Stimulated activated CD8-positive, alpha-beta memory T cell treated with anti-CD3 and anti-CD28 coated beads, Interleukin-7, amount 100 ng/mL, for 48 hours (primary cell): ENCODE results near the gene TMEM245.
"Not testable (repeated sequence)": the region's sequence is repeated elsewhere in the genome, so short reads cannot be mapped to it uniquely, and the experiment has no call there.

Source experiments
- DNase-seq, 2 donors: peaks; one replicate each; pipeline ENCODE4 v3.0.0-alpha.2; 2020; ENCODE audit warnings: low read depth in 1 of 2; ENCODE audit errors: extremely low read depth in 1 of 2

The TMEM245 gene

GRCh38 chr9:109133533-109133932 is 13.8 kb upstream of the TMEM245 start:
- DNase-seq = no peak

- DNase-seq = no peak
Measured at GRCh38 chr9:109132567-109133021, 12.8 kb upstream of the TMEM245 start.

- no peak for DNase-seq
Measured at GRCh38 chr9:109129470-109130197, 9.9 kb upstream of the TMEM245 start.

- not testable (repeated sequence) for DNase-seq
Measured at GRCh38 chr9:109126671-109127070, 6.9 kb upstream of the TMEM245 start.

GRCh38 chr9:109124121-109124520 is 4.4 kb upstream of the TMEM245 start:
- DNase-seq = no peak

GRCh38 chr9:109122726-109123621 is 3.2 kb upstream of the TMEM245 start:
- no peak for DNase-seq

- no peak for DNase-seq
Measured at GRCh38 chr9:109121232-109121796, 1.6 kb upstream of the TMEM245 start.

- DNase-seq = no peak
Measured at GRCh38 chr9:109120204-109120789, 550 bp upstream of the TMEM245 start.

- no peak for DNase-seq
Measured at GRCh38 chr9:109118808-109119438, 824 bp downstream of the TMEM245 start.

GRCh38 chr9:109117856-109118807 is 1.6 kb downstream of the TMEM245 start:
- peak in 1 of 2 donors; percentile 56 for DNase-seq

- no peak for DNase-seq
Measured at GRCh38 chr9:109115931-109116526, 3.7 kb downstream of the TMEM245 start.

GRCh38 chr9:109114670-109115069 is 5.1 kb downstream of the TMEM245 start:
- DNase-seq = no peak

GRCh38 chr9:109113892-109114609 is 5.7 kb downstream of the TMEM245 start:
- DNase-seq = no peak

GRCh38 chr9:109113254-109113653 is 6.5 kb downstream of the TMEM245 start:
- no peak for DNase-seq

GRCh38 chr9:109110329-109111021 is 9.3 kb downstream of the TMEM245 start:
- no peak for DNase-seq

GRCh38 chr9:109109967-109110328 is 9.8 kb downstream of the TMEM245 start:
- no peak for DNase-seq

- no peak for DNase-seq
Measured at GRCh38 chr9:109108318-109108717, 11.4 kb downstream of the TMEM245 start.
